GM19397 (cell line): ENCODE measurements around the gene ZRANB1.
"Not testable (repeated sequence)": the region's sequence is repeated elsewhere in the genome, so short reads cannot be mapped to it uniquely, and the experiment has no call there.

Source experiments
- ATAC-seq: cut with Tn5 transposase; IDR thresholded peaks from one replicate; pipeline ENCODE4 v1.9.1; 2021; ENCODE audit warnings: mild to moderate bottlenecking, moderate library complexity; ENCODE audit not compliant: unreplicated experiment

Gene ZRANB1

DNA sequence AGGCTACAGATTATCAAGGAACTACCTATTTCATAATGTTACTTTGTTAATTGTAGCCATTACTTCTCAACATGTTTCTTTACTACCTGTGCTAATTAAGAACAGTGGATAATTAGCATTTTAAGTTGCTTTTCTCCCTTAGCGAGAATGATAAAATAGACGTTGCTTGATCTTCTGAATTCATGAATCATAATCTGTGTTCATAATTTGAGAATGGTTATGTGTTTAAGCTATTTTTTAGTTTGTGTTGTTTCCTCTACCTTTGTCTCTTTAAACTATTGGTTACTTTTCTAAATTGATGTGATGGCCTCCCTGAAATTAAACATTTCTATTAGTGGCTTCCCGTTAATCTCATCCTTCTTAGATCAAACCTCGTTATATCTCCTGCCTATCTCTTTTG is at the start of gene ZRANB1:
TSS of gene ZRANB1 (plus strand) at position 301 of the 400 bp plus-strand sequence. CDS start 371 bp downstream, outside the sequence.
- ATAC-seq = no peak

DNA sequence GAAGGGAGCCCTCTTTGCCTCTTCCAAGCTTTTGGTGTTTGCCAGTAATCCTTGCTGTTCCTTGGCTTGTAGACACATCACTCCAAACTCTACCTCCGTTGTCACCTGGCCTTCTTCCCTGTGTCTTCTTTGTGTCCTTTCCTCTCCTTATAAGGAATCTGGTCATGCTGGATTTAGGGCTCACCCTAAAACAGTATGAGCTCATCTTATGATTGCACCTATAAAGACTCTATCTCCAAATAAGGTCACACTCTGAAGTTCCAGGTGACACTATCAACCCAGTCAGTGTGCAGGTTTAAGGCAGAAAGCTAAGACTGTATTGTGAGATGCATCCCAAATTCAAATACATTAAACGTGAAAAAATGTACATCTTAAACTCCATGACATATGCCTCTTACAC is 49.0 kb upstream of the ZRANB1 start:
- ATAC-seq = no peak

DNA sequence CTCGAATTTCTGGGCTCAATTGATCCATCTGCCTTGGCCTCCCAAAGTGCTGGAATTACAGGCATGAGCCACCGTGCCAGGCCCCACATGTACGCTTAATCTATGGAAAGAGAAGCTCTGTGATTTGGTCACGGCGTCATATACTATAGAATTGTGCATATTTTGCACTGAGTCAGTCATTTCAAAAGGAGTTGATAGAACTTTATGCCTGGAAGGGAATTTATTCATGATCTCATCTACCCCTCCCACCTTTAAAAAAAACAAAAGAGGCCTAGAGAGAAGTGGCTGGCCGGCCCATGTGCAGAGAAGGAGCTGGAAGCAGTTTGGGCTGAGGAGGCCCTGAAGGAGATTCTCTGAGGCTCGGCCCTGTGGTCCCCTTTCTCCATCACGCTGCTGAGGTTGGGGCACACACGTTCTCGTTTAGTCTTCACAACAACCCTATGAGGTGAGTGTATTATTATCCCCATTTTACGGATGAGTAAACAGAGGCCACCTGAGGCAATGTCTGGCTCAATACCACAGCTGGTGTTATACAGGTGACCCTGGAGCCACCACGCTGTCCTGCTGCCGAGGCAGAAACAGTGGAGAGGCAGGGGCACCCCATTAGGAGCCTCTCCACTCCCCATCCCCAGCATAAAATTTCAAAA is 47.2 kb upstream of the ZRANB1 start:
- no peak for ATAC-seq

DNA sequence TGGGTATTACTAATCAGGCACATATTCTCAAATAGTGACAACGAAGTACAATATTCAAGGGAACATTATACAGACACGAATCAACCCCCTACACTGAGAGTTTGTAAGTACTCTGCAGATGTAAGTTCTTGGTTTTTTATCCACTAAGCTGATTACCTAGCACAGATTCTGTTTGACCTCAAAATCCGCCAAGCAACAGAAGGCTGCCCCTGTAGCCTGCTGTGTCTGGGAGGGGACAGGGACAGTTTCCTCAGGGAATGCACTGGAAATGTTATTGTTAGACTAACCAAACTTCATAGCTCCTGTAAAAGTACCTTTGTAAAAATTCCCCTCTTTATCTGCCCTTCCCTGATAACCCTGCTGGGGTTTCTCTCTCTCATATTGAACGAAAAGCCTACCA is 45.2 kb upstream of the ZRANB1 start:
- no peak for ATAC-seq

DNA sequence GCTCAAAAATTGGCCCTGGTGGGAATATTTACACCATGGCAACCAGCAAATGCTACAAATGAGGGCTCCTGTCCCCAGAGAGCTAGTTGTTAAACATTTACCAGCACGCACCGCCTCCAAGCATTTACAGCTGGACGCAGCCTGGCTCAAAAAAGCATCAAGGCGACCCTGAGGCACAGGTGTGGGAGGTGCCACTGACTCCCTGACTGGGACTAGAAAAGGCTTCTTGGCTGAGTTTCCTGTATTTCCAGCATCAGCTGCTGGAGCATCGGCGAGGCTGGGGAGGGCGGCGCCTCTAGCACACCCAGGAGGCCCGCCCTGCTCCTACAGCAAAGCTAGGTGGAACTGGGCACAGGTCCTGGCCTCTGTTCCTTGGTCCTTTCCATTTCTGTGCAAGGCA is 43.5 kb upstream of the ZRANB1 start:
- no peak for ATAC-seq

DNA sequence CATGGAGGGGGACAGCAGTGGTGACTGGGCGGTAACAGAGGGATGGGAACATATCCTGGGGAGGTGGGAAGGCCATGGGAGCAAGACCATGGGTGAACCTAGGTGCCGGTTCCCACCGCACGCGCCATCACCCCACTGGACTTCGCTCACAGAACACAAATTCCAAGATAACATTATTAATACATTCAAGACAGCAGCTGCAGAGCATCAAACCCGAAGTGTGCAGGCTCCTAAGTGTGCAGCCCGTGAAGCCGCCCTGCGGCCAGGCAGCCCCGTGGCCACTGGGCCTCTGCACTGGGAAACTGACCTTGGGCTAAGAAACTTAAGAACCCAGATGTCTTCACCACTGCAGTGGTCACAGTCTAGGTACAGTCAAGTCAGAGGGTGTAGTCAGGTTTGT is 42.8 kb upstream of the ZRANB1 start:
- no peak for ATAC-seq

DNA sequence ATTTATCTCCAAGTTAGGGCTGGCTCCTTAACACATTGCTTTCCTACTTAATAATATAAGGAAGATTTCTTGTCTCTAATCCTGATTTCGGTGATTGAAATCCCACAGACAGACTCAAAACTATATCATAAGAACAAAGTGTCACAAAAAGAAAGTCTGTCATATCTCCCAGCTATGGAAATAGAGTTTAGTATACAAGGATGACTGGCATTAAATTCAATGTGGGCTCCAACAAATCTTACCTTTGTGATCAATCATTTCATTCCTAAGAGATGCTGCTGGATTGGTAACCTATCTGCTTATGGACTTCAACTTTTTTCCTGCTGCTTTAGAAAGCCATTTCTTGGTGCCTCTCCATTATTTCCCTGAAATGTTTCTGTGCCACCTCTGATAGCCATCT is 39.5 kb upstream of the ZRANB1 start:
- ATAC-seq = no peak

DNA sequence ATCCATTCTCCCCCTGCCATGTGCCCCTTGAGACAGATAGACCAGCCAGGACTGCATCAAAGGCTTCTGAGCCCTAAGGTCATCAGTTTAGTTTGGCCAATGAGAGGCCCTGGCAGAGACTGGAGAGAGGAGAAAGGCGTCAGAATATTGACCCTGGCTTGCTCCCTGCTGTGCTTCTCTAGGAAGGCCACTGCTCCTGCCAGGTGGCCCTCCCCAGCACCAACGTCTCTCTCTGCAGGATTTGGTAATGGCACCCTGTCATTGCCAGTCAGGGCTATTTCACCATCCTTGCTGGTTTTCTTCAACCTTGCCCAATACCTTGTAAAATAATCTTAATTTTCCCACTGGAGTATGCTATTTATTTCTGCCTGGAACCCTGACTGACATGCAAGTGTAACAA is 38.8 kb upstream of the ZRANB1 start:
- no peak for ATAC-seq

DNA sequence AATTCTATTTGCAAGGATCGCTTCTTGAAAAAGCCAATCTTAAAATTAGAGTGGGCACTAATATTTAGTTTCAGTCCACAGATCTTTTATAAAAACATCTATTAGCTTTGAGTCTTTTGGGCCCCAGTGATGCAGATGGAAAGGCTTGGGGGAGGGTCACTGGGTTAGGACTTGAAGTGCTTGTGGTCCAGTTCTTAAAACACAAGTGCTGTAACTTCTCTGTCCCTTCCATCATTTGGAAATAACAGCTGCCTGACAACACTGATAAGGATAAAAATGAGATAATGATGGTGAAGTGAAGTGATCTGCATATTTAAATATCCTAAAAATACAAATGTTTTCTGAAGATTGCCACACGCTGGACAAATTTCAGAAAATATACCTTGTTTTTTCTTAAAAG is 37.1 kb upstream of the ZRANB1 start:
- ATAC-seq = no peak

DNA sequence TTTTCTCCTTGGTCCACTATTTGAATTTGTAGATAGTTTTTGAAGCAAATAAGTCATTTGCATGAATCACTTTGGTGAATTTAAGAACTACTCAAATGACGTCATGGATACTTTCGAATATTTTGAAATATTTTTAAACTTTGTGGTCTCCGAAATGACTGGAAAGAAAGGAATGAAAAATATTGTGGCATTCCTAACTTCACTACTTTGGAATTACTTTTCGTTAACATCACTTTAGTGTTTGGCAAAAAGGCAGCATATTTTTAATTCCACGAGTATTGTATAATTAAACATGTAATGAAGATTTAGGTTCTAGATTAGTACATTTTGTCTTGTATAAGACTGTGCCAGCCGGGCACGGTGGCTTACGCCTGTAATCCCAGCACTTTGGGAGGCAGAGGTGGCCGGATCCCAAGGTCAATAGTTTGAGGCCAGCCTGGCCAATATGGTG is 35.3 kb upstream of the ZRANB1 start:
- no peak for ATAC-seq

DNA sequence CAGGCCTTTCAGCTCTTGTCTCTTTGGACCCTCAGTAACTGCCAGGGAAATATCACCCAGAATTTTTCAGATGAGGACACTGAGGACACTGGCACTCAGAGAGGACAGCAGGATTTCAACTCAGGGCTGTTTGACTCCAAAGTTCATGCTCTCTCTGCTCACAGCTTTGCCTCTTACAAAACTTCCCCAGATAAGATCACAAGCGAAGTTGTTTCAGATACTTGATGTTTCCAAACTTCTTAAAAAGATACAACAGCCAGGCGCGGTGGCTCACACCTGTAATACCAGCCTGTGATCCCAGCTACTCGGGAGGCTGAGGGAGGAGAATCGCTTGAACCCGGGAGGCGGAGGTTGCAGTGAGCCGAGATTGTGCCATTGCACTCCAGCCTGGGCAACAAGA is 32.4 kb upstream of the ZRANB1 start:
- no peak for ATAC-seq

DNA sequence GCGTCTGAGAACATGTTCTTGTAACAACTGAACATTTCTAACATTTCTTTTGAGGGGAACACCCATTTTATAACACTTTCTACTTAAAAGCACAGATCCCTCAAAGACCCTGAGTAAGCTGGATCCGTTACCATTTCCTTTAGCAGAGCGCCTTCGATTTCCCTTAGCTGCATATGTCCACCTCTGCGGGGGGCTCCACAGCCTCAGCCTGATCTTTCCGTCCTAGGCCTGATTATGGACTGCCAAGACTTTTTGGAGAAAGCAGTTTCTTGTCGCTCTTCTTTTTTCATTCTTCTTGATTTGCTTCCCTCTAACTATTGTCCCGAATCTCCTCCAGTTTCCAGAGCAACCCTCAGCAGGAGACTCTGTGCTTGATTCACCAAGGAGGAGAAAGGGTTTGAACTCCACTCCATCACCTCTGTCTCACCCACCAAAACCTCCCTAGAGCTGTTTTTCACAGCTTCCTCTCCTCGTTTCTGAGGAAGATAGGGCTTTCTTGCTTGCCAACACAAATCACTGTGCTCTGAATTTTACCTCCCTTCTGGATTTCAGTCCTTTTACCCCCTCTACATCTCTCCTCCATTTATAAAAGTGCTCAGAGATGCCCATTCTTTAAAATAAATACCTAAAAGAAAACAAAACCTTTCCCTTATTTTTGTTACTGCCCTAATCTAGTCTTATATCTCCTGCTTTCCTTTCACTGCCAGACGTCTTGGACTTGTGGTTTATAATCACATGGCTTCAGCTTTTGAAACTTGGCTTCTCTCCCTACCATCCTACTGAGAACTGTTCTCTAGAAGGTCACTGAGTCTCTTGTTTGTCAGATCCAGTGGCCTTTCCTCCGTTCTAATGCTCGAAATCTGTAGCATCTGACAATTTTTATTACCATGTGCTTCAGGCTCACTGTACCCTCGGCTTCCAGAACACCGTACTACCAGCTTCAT is 30.5 kb upstream of the ZRANB1 start:
- ATAC-seq = no peak

DNA sequence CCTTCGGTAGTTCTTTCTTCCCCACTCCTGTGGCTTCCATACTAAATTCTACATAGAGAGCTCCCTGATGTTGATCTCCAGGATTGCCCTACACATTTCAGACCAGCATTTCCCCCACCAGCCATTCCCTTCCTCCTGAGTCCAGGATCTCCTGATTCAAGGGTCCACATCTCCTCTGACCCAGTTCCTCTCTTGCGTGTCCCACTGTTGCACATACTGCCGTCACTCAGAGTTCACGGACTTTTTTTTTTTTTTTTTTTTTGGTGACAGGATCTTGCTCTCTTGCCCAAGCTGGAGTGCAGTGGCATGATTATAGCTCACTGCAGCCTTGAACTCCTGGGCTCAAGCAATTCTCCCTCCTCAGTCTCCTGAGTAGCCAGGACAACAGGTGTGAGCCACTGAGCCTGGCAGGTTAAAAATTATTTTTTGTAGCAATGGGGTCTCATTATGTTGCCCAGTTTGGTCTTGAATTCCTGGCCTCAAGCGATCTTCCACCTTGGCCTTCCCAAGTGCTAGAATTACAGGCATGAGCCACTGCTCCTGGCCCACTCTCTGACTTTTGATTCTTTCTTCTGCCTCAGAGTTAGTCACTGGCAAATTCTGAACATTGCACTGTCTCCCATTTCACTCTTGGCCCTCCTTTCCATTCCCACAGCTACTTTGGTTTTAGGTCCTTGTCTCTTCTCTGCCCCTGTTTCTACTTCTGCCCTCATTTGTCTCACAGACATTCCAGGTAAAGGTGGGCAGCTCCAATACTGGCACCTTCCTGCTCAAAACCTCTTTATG is 29.6 kb upstream of the ZRANB1 start:
- ATAC-seq = no peak

DNA sequence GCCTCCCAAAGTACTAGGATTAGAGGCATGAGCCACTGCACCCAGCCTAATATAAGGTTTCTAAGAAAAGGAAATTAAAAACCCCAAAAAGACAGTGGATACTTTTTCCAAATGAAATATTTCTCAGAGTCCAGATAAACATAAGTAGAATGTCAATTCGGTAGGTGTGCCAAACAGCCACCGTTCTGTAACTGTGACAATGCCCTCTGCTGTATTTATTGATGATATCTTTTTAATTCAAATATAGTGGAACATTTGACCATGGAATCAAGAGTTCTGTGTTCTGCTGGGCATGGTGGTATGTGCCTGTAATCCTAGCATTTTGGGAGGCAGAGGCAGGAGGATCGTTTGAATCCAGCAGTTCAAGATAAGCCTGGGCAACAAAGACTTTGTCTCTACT is 28.8 kb upstream of the ZRANB1 start:
- no peak for ATAC-seq

DNA sequence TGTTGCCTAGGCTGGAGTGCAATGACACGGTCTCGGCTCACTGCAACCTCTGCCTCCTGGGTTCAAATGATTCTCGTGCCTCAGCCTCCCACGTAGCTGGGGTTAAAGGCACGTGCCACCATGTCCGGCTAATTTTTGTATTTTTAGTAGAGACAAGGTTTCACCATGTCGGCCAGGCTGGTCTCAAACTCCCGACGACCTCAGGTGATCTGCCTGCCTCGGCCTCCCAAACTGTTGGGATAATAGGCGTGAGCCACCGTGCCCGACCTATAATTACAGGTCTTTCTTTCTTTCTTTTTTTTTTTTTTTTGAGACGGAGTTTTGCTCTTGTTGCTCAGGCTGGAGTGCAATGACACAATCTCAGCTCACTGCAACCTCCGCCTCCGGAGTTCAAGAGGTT is 27.5 kb upstream of the ZRANB1 start:
- ATAC-seq = not testable (repeated sequence)

DNA sequence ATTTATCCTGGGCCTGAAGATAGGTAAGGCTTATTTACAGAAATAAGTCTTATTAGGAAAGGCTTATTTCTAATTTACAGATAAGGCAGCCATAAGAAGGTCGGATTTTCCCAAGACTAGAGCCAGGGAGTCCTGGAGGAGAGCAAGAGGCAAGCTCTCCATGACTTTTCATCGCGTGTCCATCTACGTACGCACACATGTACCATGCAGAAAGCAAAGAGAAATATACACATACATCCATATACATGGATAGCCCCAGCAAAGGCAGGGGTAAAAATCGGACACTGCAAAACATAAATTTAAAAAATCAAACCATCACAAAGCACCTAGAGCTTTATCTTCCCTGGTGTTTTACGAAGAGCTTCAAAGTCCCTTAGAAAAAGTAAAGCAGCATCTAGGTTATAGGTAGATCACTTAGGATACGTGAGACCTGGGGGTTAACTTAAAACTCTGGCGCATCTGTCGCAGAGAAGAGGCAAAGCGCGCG is 25.8 kb upstream of the ZRANB1 start:
- ATAC-seq = peak; percentile 1

DNA sequence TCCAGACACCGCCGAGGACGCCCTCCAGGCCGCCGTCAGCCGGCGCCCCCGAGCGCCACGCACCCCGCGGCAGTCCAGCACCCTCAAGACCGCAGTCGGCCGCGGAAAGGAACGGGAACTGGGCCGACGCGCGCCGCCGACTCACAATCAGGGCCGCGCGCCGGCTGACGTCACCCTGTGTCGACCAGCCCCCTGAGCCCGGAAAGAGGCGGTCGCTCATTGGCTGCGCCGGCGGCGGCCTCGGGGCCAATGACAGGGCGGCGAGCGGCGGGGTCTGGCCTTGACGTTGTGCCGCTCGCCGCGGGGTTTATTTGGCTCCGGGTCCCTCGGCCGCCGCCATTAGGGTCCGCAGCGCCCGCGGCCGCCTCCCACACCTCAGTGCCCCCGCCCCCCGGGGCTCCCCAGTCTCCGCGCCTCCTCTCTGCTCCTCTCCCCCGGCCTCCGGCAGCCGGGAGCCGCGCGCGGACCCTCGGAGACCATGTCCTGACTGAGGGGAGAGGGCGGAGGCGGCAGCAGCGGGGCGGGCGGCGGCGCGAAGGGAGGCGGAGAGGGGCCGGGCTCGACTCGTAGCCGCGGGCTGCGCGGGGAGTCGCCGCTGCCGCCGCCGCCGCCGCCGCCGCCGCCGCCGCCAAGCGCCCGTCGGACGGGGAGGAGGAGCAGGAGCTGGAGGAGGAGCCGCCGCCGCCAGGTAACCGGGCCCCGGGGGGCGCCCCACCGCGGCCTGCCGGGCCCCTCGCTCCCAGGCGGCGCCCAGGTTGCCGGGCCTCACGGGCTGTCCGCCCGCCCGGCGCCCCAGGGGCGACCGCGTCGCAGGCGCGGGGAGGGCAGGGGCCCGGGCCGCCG is 25.1 kb upstream of the ZRANB1 start:
- peak; percentile 97 for ATAC-seq

DNA sequence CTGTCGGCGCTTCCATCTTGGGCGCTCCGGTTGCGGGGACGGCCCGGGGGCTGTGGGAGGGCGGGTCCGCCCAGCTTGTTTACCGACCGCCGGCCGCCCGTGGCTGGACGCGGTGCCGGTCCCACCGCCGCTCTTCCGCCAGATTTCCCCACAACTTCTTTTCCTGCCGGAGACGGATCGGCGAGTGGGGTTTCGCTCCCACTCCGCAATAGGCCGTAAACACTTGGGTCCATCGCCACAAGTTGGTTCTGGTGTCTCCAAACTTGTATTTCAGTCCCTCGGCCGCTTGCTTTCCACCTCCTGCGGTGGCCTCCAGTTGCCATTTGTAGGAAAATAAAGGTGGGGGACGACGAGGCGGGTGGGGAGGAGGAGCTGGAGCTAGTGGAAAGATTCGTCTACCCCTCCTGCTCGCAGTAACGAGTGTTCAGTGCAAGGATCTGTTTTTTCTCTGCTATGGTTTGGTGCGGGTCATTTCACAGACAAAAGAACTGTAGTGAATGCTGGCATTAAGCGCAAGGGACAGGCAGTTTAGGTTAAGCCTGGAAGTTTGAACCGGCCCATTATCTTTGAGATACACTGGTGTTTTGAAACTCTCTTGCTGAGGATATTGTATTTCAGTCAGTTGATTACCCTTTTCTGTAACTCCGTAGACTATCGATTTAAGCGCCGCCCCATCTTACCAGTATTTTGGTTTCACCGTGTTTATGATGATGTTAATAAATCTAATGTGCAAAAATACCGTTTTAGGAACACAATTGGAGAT is 24.3 kb upstream of the ZRANB1 start:
- peak; percentile 1 for ATAC-seq

DNA sequence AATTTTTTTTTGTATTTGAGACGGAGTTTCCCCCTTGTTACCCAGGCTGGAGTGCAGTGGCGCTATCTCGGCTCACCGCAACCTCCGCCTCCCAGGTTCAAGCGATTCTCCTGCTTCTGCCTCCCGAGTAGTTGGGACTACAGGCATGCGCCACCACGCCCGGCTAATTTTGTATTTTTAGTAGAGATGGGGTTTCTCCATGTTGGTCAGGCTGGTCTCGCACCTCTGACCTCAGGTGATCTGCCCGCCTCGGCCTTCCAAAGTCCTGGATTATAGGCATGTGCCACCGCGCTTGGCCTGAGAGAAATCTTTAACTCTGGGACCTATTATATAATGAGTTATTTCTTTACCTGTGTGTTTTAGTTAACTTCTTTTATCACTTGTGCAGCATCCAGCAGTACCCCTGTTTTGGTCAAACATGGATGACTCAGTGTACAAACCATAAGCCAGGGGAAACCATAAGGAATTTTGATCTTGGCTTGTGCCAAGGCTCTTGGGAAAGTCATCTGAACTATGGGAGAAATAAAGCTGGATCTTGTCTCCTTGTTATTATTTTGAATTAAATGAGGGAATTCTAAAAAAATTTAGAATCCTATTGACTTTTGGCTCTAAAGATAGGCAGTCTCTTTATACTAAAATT is 23.6 kb upstream of the ZRANB1 start:
- no peak for ATAC-seq
